ENCODE data around the gene TP73.
A peak's percentile ranks its signal among the peaks of the same experiment; 100 is the strongest.
"Not testable (repeated sequence)": the region's sequence is repeated elsewhere in the genome, so short reads cannot be mapped to it uniquely, and the experiment has no call there.

TP73 gene

DNA sequence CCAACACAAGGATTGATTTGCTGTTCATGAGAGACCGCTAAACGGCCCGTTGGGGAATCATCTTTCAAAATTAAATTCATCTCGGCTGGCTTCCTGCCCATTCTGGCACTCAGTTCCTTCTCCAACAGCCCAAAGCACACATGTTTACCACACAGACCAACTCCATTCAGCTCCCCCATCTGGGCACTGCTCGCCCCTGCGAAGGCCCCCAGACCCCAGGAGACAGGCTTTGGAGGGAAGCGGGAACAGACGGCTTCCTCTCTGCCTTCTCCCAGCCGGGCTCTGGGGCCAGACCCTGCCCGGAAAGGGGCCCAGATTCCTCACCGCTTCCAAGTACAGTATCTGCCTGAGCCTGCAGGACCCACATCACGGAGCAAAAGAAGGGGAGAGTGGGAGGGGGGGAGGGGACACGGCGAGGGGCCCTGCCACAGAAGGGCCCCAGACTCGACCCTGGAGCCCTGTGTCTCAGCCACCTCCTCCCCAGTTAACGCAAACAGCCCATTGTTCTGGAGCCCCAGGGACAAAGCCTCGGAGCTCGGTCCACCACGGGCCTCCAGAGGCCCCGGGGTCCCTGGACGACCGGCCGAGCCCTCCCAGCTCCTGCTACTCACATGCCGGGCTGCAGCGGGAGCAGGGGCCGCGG is 41.7 kb upstream of the TP73 start:
- peak overlapping the region; percentile 62 for H3K4me3 ChIP-seq (ENCODE audit: low read length)
- peak overlapping the region; percentile 63 for H3K9ac ChIP-seq (ENCODE audit: low read length)

DNA sequence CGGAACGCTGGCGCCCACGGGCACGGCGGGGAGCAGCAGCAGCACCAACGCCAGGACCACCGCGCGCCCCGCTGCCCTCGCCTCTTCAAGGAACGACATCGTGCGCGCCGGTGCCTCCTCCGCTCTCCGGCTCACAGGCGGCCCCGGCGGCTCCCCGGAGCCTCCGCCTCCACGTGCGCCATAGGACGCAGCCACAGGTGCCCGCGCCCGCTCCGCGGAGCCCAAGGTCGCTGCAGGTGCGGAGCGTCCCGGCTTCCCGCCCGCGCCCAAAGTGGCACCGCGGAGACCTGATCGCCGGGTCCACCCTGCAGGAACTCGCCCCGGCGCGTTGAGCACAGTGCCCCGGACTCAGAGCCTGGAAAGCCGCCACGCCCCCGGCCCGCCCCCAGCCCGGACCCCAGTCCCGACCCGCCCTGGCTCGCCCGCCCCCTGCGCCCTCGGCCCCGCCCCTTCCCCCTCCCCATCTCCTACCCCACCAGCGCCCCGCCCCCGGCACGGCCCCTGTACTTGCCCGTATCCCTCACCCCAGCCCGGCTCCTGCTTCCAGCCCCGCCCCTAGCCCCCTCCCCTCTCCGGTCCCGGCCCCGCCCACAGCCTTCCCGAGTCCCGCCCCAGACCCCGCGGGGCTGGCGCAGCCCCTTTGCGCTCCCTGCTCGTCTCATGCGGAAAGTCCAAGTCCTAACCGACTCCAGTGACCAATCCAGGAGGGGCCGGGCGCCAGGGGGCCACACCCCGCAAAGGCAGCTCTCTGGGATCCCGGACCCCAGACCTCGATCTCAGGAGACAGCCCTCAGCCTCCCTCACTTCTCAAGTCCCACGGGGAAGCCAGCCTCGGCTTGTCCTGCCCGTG is 40.9 kb upstream of the TP73 start, which contains the start of gene MEGF6:
Gene MEGF6, minus strand, starts transcription at position 339 of the 850 bp plus-strand sequence. Its CDS starts 240 bp downstream, at position 99.
- peaks cover 17% of the 10 kb centered on the region for H3K4me1 ChIP-seq (ENCODE audit: control insufficient read depth, low read depth, low read length)
- no peaks in the 10 kb centered on the region for H3K9me3 ChIP-seq (ENCODE audit: control insufficient read depth, low read depth, low read length)
- H3K27me3 ChIP-seq (ENCODE audit: control insufficient read depth, insufficient read depth, low read length): peaks cover 25% of the 10 kb centered on the region
- peak within 1 kb of the TSS; percentile 62 for H3K4me3 ChIP-seq (ENCODE audit: low read length)
- no peak within 1 kb of the TSS for H3K27ac ChIP-seq (ENCODE audit: low read length)
- H3K9ac ChIP-seq (ENCODE audit: low read length): peak within 1 kb of the TSS; percentile 63
- H3K36me3 ChIP-seq (ENCODE audit: control insufficient read depth, low read depth, low read length): no peaks in the 10 kb centered on the region

More for the DNA sequence above, 41.7 kb upstream of the TP73 start:
- Histone ChIP-seq H3K27ac (ENCODE audit: low read length) (no peak overlapping the region), H3K27me3 (ENCODE audit: control insufficient read depth, insufficient read depth, low read length) (peaks cover 25% of the 10 kb centered on the region), H3K9me3 (ENCODE audit: control insufficient read depth, low read depth, low read length) (no peaks in the 10 kb centered on the region), H3K4me1 (ENCODE audit: control insufficient read depth, low read depth, low read length) (peaks cover 17% of the 10 kb centered on the region), H3K36me3 (ENCODE audit: control insufficient read depth, low read depth, low read length) (no peaks in the 10 kb centered on the region)

DNA sequence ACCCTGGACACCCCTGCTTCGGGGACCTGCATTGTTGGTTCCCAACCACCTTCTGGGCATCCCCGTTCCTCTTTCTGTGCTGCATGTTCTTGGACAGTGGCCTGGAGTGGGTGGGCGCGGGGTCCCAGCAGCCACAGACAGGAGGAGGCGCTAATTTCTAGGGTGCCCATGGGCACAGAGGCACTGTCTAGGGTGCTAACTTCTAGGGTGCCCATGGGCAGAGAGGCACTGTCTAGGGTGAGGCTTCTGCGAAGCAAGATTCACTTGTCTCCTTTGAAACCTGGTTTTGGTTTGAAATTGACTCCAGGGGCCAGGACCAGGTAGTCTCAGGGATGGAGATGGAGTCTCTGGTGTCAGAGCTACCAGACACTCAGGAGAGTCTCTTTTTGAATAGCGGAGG is 40.2 kb upstream of the TP73 start:
- Histone ChIP-seq H3K27me3 (ENCODE audit: control insufficient read depth, insufficient read depth, low read length) (peaks cover 25% of the 10 kb centered on the region), H3K4me3 (ENCODE audit: low read length) (peak overlapping the region; percentile 38), H3K9me3 (ENCODE audit: control insufficient read depth, low read depth, low read length) (no peaks in the 10 kb centered on the region), H3K9ac (ENCODE audit: low read length) (no peak overlapping the region), H3K36me3 (ENCODE audit: control insufficient read depth, low read depth, low read length) (no peaks in the 10 kb centered on the region), H3K4me1 (ENCODE audit: control insufficient read depth, low read depth, low read length) (peaks cover 17% of the 10 kb centered on the region), H3K27ac (ENCODE audit: low read length) (no peak overlapping the region)

DNA sequence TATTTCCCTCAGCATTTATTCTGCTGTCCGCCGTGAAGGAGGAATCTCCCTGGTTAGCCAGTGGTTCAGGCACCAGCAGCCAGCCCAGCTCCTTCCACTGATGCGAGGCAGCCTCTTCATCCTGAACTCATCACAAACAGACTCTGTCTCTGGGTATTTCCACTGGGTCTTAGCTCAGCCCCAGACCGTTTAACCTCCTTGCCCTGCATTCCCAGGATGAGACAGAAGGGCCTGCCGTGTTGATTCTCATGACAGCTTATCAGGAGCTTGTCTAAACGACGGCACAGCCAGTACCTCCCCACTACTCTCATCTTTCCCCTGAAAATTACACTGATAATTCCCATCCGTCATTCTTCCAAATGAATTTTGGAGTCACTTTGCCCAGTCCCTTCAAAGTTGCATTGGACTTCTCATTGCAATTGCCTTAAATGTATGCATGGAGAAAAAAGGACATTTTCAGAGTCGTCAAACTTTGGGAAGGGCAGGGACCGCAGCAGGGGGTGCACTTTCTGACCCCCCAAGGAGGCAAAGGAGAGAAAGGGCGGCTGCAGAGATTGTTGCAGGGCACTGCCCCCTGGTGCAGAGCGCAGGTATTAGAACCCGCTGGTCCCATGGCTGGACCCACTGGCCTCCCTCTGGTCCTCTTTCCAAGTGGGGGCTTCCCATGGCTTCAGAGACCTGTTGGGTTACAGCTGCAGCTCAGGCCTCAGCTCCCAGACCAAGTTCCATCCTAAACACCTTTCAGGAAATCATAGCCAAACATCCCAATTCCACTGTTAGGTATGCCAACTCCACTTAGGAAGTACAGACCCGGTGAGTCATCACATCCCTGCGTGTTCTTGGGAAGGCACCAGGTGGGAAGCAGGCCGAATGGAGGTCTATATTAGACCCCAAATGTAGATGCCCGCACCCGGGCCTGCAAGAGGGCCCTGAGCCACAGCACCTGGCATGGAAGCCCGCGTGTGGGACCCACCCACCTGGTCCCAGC is 37.3 kb upstream of the TP73 start:
- H3K27me3 ChIP-seq (ENCODE audit: control insufficient read depth, insufficient read depth, low read length): peaks cover 30% of the 10 kb centered on the region

DNA sequence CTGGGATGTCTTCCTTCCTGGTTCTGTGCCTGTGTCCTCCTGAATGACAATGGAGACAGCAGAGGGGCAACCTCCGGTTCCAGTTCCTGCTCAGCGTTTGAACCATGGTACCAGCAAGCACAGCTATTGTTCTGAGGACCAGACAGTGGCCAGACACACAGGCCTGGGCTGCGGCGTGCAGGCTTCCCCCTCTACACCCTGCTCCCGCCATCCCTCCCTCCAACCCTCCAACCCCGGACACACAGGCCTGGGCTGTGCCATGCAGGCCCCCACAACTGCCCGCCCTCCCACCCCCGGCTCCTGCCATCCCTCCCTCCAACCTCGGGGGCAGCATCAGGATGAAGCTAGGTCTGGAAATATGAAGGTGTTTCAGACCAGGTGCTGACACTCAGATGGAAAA is 35.5 kb upstream of the TP73 start:
- Histone ChIP-seq H3K4me1 (ENCODE audit: control insufficient read depth, low read depth, low read length) (peaks cover 17% of the 10 kb centered on the region), H3K9ac (ENCODE audit: low read length) (no peak overlapping the region), H3K4me3 (ENCODE audit: low read length) (no peak overlapping the region), H3K27me3 (ENCODE audit: control insufficient read depth, insufficient read depth, low read length) (peaks cover 29% of the 10 kb centered on the region), H3K27ac (ENCODE audit: low read length) (no peak overlapping the region), H3K9me3 (ENCODE audit: control insufficient read depth, low read depth, low read length) (no peaks in the 10 kb centered on the region), H3K36me3 (ENCODE audit: control insufficient read depth, low read depth, low read length) (no peaks in the 10 kb centered on the region)

More for the DNA sequence above, 37.3 kb upstream of the TP73 start:
- Histone ChIP-seq H3K9me3 (ENCODE audit: control insufficient read depth, low read depth, low read length) (no peaks in the 10 kb centered on the region), H3K36me3 (ENCODE audit: control insufficient read depth, low read depth, low read length) (no peaks in the 10 kb centered on the region), H3K4me3 (ENCODE audit: low read length) (no peak overlapping the region), H3K27ac (ENCODE audit: low read length) (no peak overlapping the region), H3K9ac (ENCODE audit: low read length) (no peak overlapping the region), H3K4me1 (ENCODE audit: control insufficient read depth, low read depth, low read length) (peaks cover 17% of the 10 kb centered on the region)

DNA sequence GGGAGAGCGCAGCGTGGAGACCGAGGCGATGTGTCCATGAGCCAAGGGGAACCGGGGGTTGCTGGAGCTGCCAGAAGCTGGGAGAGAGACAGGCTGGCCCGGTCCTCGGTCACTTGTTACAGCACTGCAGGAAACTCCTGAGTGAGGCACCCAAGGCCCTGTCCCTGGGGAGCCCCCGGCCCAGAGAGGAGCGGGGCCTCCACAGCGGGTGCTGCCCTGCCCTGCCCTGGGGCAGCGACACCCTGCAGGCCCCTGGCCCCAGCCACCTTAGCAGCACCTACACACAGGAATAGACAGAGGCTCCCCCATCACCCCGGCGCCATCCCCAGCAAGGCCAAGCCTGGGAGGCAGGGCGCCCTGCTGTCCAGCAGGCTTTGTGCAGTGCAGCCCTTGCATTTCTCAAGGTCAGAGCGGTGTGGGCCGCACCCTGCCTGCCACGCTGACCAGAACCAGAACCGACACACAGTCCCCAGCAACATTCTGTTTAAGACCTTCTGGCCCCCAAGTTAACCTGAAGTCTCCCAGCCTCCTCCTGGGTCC is 34.4 kb upstream of the TP73 start:
- Histone ChIP-seq H3K4me1 (ENCODE audit: control insufficient read depth, low read depth, low read length) (peaks cover 17% of the 10 kb centered on the region), H3K4me3 (ENCODE audit: low read length) (no peak overlapping the region), H3K9me3 (ENCODE audit: control insufficient read depth, low read depth, low read length) (no peaks in the 10 kb centered on the region), H3K36me3 (ENCODE audit: control insufficient read depth, low read depth, low read length) (no peaks in the 10 kb centered on the region), H3K9ac (ENCODE audit: low read length) (no peak overlapping the region), H3K27ac (ENCODE audit: low read length) (no peak overlapping the region), H3K27me3 (ENCODE audit: control insufficient read depth, insufficient read depth, low read length) (peaks cover 19% of the 10 kb centered on the region)

DNA sequence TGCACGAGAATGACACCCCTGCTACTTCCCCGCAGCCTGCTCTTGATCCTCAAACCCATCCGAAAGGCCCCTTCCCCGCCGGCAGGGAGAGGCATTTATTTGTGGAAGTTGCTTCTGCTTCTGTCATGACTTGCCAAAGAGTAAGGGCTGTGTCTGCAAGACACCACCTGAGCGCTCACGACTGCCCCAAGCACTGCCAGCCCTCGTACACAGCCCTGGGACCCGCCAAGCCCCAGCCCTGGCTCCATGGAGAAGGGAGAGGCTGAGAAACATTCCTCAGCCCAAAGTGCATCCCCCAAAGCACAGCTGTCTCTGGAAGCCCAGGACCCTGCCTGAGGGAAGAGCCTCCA is 33.8 kb upstream of the TP73 start:
- no peaks in the 10 kb centered on the region for H3K36me3 ChIP-seq (ENCODE audit: control insufficient read depth, low read depth, low read length)
- H3K4me1 ChIP-seq (ENCODE audit: control insufficient read depth, low read depth, low read length): peaks cover 12% of the 10 kb centered on the region
- H3K27ac ChIP-seq (ENCODE audit: low read length): no peak overlapping the region
- H3K27me3 ChIP-seq (ENCODE audit: control insufficient read depth, insufficient read depth, low read length): peaks cover 21% of the 10 kb centered on the region
- H3K9ac ChIP-seq (ENCODE audit: low read length): no peak overlapping the region
- H3K9me3 ChIP-seq (ENCODE audit: control insufficient read depth, low read depth, low read length): no peaks in the 10 kb centered on the region
- H3K4me3 ChIP-seq (ENCODE audit: low read length): no peak overlapping the region

DNA sequence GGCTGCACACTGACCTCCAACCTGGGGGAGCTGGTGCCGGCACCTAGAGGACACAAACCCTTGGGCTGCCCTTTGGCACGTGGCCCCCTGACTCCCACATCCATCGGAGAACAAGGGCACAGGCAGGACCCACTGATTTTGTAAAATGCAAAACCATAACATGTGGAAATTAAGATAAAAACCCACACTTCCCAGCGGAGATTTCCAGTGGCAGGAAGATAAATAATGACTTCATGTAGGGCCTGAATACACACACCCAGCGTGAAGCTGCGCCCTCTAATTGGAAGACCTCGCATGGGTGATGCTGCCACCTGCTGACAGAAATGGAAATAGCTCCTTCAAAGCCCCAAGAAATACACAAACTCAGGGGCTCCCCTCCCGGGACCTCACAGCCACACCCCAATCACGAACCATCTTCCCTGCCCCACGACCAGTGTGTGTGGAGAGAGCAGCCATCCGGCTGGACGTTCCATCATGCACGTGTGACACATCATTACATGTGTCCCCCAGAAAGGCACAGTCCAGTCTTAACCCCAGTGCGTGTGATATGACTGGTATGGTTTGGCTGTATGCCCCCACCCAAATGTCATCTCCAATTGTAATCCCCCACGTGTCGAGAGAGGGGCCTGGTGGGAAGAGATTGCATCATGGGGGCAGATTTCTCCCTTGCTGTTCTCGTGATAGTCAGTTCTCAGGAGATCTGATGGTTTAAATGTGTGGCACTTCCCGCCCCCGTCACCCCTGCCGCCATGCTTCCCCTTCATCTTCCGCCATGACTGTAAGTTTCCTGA is 33.2 kb upstream of the TP73 start:
- Histone ChIP-seq H3K27ac (ENCODE audit: low read length) (no peak overlapping the region), H3K9ac (ENCODE audit: low read length) (no peak overlapping the region), H3K9me3 (ENCODE audit: control insufficient read depth, low read depth, low read length) (no peaks in the 10 kb centered on the region), H3K27me3 (ENCODE audit: control insufficient read depth, insufficient read depth, low read length) (peaks cover 26% of the 10 kb centered on the region), H3K36me3 (ENCODE audit: control insufficient read depth, low read depth, low read length) (no peaks in the 10 kb centered on the region), H3K4me1 (ENCODE audit: control insufficient read depth, low read depth, low read length) (peaks cover 7% of the 10 kb centered on the region), H3K4me3 (ENCODE audit: low read length) (no peak overlapping the region)

DNA sequence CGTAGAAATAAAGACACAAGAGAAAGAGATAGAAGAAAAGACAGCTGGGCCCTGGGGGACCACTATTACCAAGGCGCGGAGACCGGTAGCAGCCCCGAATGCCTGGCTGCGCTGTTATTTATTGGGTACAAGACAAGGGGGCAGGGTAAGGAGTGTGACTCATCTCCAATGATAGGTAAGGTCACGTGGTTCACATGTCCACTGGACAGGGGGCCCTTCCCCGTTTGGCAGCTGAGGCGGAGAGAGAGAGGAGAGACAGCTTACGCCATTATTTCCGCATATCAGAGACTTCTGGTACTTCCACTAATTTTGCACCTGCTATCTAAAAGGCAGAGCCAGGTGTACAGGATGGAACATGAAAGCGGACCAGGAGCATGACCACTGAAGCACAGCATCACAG is 31.6 kb upstream of the TP73 start:
- no peaks in the 10 kb centered on the region for H3K9me3 ChIP-seq (ENCODE audit: control insufficient read depth, low read depth, low read length)
- no peak overlapping the region for H3K27ac ChIP-seq (ENCODE audit: low read length)
- H3K4me1 ChIP-seq (ENCODE audit: control insufficient read depth, low read depth, low read length): no peaks in the 10 kb centered on the region
- H3K27me3 ChIP-seq (ENCODE audit: control insufficient read depth, insufficient read depth, low read length): peaks cover 26% of the 10 kb centered on the region
- H3K9ac ChIP-seq (ENCODE audit: low read length): no peak overlapping the region
- no peak overlapping the region for H3K4me3 ChIP-seq (ENCODE audit: low read length)
- no peaks in the 10 kb centered on the region for H3K36me3 ChIP-seq (ENCODE audit: control insufficient read depth, low read depth, low read length)

DNA sequence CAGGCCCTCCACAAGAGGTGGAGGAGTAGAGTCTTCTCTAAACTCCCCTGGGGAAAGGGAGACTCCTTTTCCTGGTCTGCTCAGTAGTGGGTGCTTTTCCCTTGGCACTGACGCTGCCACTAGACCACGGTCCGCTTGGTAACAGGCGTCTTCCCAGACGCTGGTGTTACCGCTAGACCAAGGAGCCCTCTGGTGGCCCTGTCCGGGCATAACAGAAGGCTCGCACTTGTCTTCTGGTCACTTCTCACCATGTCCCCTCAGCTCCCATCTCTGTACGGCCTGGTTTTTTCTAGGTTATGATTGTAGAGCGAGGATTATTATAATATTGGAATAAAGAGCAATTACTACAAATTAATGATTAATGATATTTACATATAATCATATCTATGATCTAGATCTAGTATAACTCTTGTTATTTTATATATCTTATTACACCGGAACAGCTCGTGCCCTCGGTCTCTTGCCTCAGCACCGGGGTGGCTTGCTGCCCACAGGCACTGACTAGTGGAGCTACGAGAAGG is 31.1 kb upstream of the TP73 start:
- H3K9ac ChIP-seq (ENCODE audit: low read length); H3K4me1 ChIP-seq (ENCODE audit: control insufficient read depth, low read depth, low read length); H3K27ac ChIP-seq (ENCODE audit: low read length); H3K36me3 ChIP-seq (ENCODE audit: control insufficient read depth, low read depth, low read length); H3K9me3 ChIP-seq (ENCODE audit: control insufficient read depth, low read depth, low read length); H3K4me3 ChIP-seq (ENCODE audit: low read length): not testable (repeated sequence)
- peaks cover 26% of the 10 kb centered on the region for H3K27me3 ChIP-seq (ENCODE audit: control insufficient read depth, insufficient read depth, low read length)

Data from iPS-18a (cell line).